NCI-H2081 (cell line): Measurements from ENCODE around the gene TYK2.

ENCODE experiments used
- DNase-seq, 2 experiments: peaks; one replicate each; lab custom pipeline; 2025; lab: John Stamatoyannopoulos, UW

The TYK2 gene

DNA sequence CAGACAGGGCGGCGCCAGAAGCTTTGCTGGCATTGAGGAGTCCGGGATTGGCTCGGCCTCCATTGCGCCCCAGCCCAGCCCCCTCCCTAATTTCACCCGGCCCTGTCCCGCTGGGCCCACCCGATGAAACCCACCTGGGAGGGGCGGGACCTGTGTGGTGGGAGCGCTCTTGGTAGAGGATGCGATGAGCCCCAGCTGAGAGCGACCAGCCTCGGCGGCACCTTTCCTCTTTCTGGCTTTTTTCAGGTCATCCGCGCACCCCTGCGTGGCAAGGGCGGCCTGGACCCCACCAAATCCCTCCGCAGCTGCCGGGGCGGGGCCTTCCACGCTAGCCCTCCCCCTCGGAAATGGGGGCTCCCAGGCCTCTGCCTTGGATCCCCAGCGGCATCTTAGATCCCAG lies 70.9 kb downstream of the TYK2 start, which contains the start of gene ZGLP1:
ZGLP1 (minus strand) TSS at position 393 of the 400 bp plus-strand sequence.
- DNase-seq: no peak

DNA sequence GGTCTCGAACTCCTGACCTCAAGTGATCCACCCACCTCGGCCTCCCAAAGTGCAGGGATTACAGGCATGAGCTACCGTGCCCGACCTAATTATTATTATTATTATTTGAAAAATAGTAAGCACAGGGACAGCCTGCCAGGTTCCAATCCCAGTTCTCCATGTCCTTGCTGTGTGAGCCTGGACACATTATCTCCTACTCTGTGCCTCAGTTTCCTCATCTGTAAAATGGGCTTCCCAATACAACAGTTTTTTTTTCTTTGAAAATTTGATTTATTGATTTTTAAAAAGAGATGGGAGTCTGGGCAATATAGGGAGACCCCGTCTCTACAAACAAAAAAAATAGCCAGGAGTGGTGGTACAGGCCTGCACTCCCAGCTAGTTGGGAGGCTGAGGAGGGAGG lies 74.0 kb downstream of the TYK2 start:
- no peak for DNase-seq

DNA sequence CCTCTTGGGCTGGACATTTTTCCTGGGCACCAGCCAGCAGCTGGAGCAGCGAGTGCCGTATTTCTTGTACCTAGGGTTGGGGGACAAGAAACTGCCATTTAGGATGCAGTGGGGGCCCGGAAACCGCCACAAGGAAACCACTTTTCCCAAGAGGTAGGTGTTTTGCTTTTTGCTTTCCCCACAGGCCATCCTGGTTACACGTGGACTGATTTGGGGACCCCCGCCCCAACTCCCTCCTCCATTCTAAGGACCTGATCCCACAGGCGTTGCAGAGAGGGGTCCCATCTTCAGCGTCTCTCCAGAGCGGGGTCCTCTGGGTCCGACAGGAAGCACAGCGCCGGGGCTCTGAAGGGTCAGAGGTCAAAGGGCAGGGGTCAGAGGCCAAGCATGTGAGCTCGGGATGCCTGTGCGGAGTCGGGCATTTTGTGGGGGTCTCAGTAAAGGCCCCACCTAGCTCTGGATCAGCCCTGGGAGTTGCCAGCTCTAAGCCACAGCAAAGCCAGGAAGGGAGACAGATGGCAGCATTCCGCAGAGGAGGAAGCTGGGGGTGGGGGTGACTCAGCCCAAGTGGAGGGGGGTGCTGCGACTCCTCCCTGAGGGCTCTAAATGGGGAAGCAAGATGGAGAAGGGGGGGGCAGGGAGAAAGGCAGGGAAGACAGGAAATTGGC lies 75.1 kb downstream of the TYK2 start:
- no peak for DNase-seq
